22Rv1 (cell line): ENCODE measurements around the gene IMPDH2.

ENCODE experiments used
- CTCF ChIP-seq: fragments of 450-650 bp; IDR thresholded peaks from 2 replicates; pipeline ENCODE4 v1.5.1; 2017; ENCODE audit warnings: mild to moderate bottlenecking
- ZFX ChIP-seq: fragments of 450-650 bp; IDR thresholded peaks from 2 replicates; pipeline ENCODE4 v1.6.1; 2017; ENCODE audit warnings: antibody characterized with exemption, borderline replicate concordance

GRCh38 chr3:49025005-49025792 lies 4.0 kb downstream of the IMPDH2 start:
- TF ChIP-seq CTCF (no peak), ZFX (no peak)
